ENCODE measurements around the gene ENPP3. TPM values are rescaled to one million over a fixed set of nuclear protein-coding genes. Genes with fewer than 3 reads are reported as not detected.

ENPP3 gene
- total and polyA plus RNA-seq, 4 donors, result 0.99 to 2.1 (median 1.5) TPM

DNA sequence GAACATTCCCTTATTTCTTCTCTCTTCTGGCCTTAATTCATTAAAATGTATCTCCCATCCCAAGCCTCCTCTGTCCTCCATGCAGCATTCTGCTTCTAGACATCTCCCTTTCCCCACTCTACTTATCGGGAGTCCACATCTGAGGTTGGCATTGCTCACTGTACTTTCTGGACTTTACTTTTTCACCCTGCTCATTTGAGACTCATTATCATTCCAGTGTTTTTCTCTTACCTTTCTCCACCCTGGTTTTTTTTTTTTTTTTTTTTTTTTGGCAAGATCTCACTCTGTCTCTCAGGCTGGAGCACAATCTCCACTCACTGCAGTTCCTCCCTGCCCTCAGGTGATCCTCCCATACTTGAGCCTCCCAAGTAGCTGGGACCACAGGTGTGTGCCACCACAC, 4.5 kb downstream of the ENPP3 start:
- no peak overlapping the region for H3K27ac ChIP-seq (ENCODE audit: low read depth, low read length)
- 80% methylated on average over 1 of the region's 1 CpG for WGBS (ENCODE audit: insufficient coverage)
- H3K9me3 ChIP-seq (ENCODE audit: control insufficient read depth, insufficient read depth, low read length), result no peaks in the 10 kb centered on the region
- H3K27me3 ChIP-seq (ENCODE audit: control insufficient read depth, insufficient read depth, low read length), result no peaks in the 10 kb centered on the region
- DNase-seq (ENCODE audit: low read depth in 4 of 6, low spot score in 6 of 6), result no peak
- H3K4me1 ChIP-seq (ENCODE audit: control insufficient read depth, insufficient read depth, low read length), result no peaks in the 10 kb centered on the region
- H3K4me3 ChIP-seq (ENCODE audit: low read depth, low read length), result no peak overlapping the region
- no peaks in the 10 kb centered on the region for H3K36me3 ChIP-seq (ENCODE audit: control insufficient read depth, insufficient read depth, low read length)

DNA sequence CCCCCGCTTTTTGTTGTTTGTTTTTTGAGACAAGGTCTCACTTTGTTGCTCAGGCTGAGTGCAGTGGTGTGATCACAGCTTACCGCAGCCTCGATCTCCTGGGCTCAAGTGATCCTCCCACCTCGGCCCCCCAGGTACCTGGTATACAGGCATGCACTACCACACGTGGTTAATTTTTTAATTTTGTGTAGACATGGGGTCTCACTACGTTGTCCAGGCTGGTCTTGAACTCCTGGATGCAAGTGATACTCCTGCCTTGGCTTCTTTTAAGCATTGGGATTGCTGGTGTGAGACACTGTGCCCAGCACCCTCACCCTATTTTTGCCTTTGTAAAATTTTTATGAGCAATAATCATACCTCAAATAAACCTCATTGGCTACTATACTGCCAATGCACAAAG, 5.5 kb downstream of the ENPP3 start:
- H3K9me3 ChIP-seq (ENCODE audit: control insufficient read depth, insufficient read depth, low read length), result no peaks in the 10 kb centered on the region
- H3K4me3 ChIP-seq (ENCODE audit: low read depth, low read length), result no peak overlapping the region
- no peaks in the 10 kb centered on the region for H3K27me3 ChIP-seq (ENCODE audit: control insufficient read depth, insufficient read depth, low read length)
- H3K36me3 ChIP-seq (ENCODE audit: control insufficient read depth, insufficient read depth, low read length), result no peaks in the 10 kb centered on the region
- no peak for DNase-seq (ENCODE audit: low read depth in 4 of 6, low spot score in 6 of 6)
- no peaks in the 10 kb centered on the region for H3K4me1 ChIP-seq (ENCODE audit: control insufficient read depth, insufficient read depth, low read length)
- no peak overlapping the region for H3K27ac ChIP-seq (ENCODE audit: low read depth, low read length)
- 95% methylated on average over 4 of the region's 6 CpGs for WGBS (ENCODE audit: insufficient coverage)

- Histone ChIP-seq H3K27ac (ENCODE audit: low read depth, low read length) (no peak overlapping the region), H3K36me3 (ENCODE audit: control insufficient read depth, insufficient read depth, low read length) (no peaks in the 10 kb centered on the region), H3K4me1 (ENCODE audit: control insufficient read depth, insufficient read depth, low read length) (no peaks in the 10 kb centered on the region), H3K4me3 (ENCODE audit: low read depth, low read length) (no peak overlapping the region), H3K27me3 (ENCODE audit: control insufficient read depth, insufficient read depth, low read length) (no peaks in the 10 kb centered on the region), H3K9me3 (ENCODE audit: control insufficient read depth, insufficient read depth, low read length) (no peaks in the 10 kb centered on the region)
- peak in 5 of 6 donors; percentile 74 to 93 (median 83) for DNase-seq (ENCODE audit: low read depth in 4 of 6, low spot score in 6 of 6)
- WGBS (ENCODE audit: insufficient coverage), result 24% methylated on average over 3 of the region's 3 CpGs
These were observed 6.0 kb downstream of the ENPP3 start for GRCh38 chr6:131642987-131643611.

GRCh38 chr6:131643855-131644460, 6.9 kb downstream of the ENPP3 start:
- no peak overlapping the region for H3K4me3 ChIP-seq (ENCODE audit: low read depth, low read length)
- H3K36me3 ChIP-seq (ENCODE audit: control insufficient read depth, insufficient read depth, low read length), result no peaks in the 10 kb centered on the region
- no peaks in the 10 kb centered on the region for H3K9me3 ChIP-seq (ENCODE audit: control insufficient read depth, insufficient read depth, low read length)
- no peak for DNase-seq (ENCODE audit: low read depth in 4 of 6, low spot score in 6 of 6)
- no peaks in the 10 kb centered on the region for H3K4me1 ChIP-seq (ENCODE audit: control insufficient read depth, insufficient read depth, low read length)
- no peaks in the 10 kb centered on the region for H3K27me3 ChIP-seq (ENCODE audit: control insufficient read depth, insufficient read depth, low read length)
- no peak overlapping the region for H3K27ac ChIP-seq (ENCODE audit: low read depth, low read length)
- 31% methylated on average over 2 of the region's 2 CpGs for WGBS (ENCODE audit: insufficient coverage)

DNA sequence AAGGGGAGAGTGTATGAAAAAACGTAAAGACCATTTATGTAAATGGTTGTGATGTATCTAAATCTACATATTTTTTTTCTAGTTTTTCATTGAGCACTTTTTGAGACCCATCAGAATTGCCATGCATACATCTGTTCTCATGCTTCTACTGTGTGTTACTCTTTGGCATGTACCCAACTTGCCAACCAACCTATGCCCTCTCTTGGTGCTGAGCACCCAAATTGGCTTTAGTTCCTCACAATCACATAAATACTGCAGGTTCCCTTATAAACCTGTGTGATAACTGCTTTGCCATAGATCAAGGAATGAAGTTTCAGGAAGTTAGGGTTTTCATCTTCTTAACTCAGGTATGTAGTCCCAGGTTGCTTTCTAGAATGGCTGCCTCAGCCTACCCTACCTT, 7.8 kb downstream of the ENPP3 start:
- no peak for DNase-seq (ENCODE audit: low read depth in 4 of 6, low spot score in 6 of 6)
- no peak overlapping the region for H3K4me3 ChIP-seq (ENCODE audit: low read depth, low read length)
- no peaks in the 10 kb centered on the region for H3K36me3 ChIP-seq (ENCODE audit: control insufficient read depth, insufficient read depth, low read length)
- WGBS (ENCODE audit: insufficient coverage), result no CpG with 5 or more reads among the region's 1 CpG
- no peaks in the 10 kb centered on the region for H3K4me1 ChIP-seq (ENCODE audit: control insufficient read depth, insufficient read depth, low read length)
- no peak overlapping the region for H3K27ac ChIP-seq (ENCODE audit: low read depth, low read length)
- no peaks in the 10 kb centered on the region for H3K9me3 ChIP-seq (ENCODE audit: control insufficient read depth, insufficient read depth, low read length)
- no peaks in the 10 kb centered on the region for H3K27me3 ChIP-seq (ENCODE audit: control insufficient read depth, insufficient read depth, low read length)

DNA sequence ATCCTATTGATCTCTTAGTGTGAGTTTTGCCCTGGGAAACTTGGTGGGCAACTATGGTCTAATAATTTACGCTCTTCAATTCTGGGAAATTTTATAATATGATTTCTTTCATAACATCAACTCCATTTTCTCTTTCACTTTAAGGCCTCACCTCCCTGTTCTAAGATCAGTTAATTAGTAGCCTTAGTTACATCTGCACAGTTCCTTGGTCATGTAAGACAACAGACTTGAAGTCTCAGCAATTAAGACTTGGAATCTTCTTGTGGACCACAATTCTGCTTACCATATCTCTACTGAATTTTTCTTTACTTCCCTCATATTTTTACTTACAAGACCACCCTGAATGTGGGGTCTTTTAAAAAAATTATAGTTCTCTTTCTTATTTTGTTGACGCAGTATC, 8.7 kb downstream of the ENPP3 start:
- no CpG with 5 or more reads among the region's 2 CpGs for WGBS (ENCODE audit: insufficient coverage)
- H3K36me3 ChIP-seq (ENCODE audit: control insufficient read depth, insufficient read depth, low read length), result no peaks in the 10 kb centered on the region
- H3K4me1 ChIP-seq (ENCODE audit: control insufficient read depth, insufficient read depth, low read length), result no peaks in the 10 kb centered on the region
- no peaks in the 10 kb centered on the region for H3K9me3 ChIP-seq (ENCODE audit: control insufficient read depth, insufficient read depth, low read length)
- H3K27ac ChIP-seq (ENCODE audit: low read depth, low read length), result no peak overlapping the region
- no peak for DNase-seq (ENCODE audit: low read depth in 4 of 6, low spot score in 6 of 6)
- H3K4me3 ChIP-seq (ENCODE audit: low read depth, low read length), result no peak overlapping the region
- no peaks in the 10 kb centered on the region for H3K27me3 ChIP-seq (ENCODE audit: control insufficient read depth, insufficient read depth, low read length)

GRCh38 chr6:131646249-131646670, 9.2 kb downstream of the ENPP3 start:
- no peak for DNase-seq (ENCODE audit: low read depth in 4 of 6, low spot score in 6 of 6)
- Histone ChIP-seq H3K36me3 (ENCODE audit: control insufficient read depth, insufficient read depth, low read length) (no peaks in the 10 kb centered on the region), H3K27ac (ENCODE audit: low read depth, low read length) (no peak overlapping the region), H3K4me1 (ENCODE audit: control insufficient read depth, insufficient read depth, low read length) (no peaks in the 10 kb centered on the region), H3K9me3 (ENCODE audit: control insufficient read depth, insufficient read depth, low read length) (no peaks in the 10 kb centered on the region), H3K4me3 (ENCODE audit: low read depth, low read length) (no peak overlapping the region), H3K27me3 (ENCODE audit: control insufficient read depth, insufficient read depth, low read length) (no peaks in the 10 kb centered on the region)

- Histone ChIP-seq H3K36me3 (ENCODE audit: control insufficient read depth, insufficient read depth, low read length) (no peaks in the 10 kb centered on the region), H3K27ac (ENCODE audit: low read depth, low read length) (no peak overlapping the region), H3K9me3 (ENCODE audit: control insufficient read depth, insufficient read depth, low read length) (no peaks in the 10 kb centered on the region), H3K4me1 (ENCODE audit: control insufficient read depth, insufficient read depth, low read length) (no peaks in the 10 kb centered on the region), H3K4me3 (ENCODE audit: low read depth, low read length) (no peak overlapping the region), H3K27me3 (ENCODE audit: control insufficient read depth, insufficient read depth, low read length) (no peaks in the 10 kb centered on the region)
- no peak for DNase-seq (ENCODE audit: low read depth in 4 of 6, low spot score in 6 of 6)
These were observed 14.7 kb downstream of the ENPP3 start for GRCh38 chr6:131651782-131652181.

- DNase-seq (ENCODE audit: low read depth in 4 of 6, low spot score in 6 of 6), result no peak
- no peak overlapping the region for H3K4me3 ChIP-seq (ENCODE audit: low read depth, low read length)
- no peak overlapping the region for H3K27ac ChIP-seq (ENCODE audit: low read depth, low read length)
- H3K36me3 ChIP-seq (ENCODE audit: control insufficient read depth, insufficient read depth, low read length), result no peaks in the 10 kb centered on the region
- H3K4me1 ChIP-seq (ENCODE audit: control insufficient read depth, insufficient read depth, low read length), result no peaks in the 10 kb centered on the region
- 91% methylated on average over 5 of the region's 5 CpGs for WGBS (ENCODE audit: insufficient coverage)
- H3K9me3 ChIP-seq (ENCODE audit: control insufficient read depth, insufficient read depth, low read length), result no peaks in the 10 kb centered on the region
- H3K27me3 ChIP-seq (ENCODE audit: control insufficient read depth, insufficient read depth, low read length), result no peaks in the 10 kb centered on the region
These were observed 15.4 kb downstream of the ENPP3 start for GRCh38 chr6:131652472-131652871.

DNA sequence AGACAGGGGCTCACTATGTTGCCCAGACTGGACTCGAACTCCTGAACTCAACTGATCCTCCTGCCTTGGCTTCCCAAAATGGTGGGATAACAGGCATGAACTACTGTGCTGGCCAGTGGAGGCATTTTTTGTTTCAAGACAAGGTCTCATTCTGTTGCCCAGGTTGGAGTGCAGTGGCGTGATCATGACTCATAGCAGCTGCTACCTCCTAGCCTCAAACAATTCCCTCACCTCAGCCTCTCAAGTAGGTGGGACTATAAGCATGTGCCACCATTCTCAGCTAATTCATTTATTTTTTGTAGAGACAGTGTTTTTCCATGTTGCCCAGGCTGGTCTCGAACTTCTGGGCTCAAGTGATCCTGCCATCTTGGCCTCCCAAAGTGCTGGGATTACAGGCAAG, 17.2 kb downstream of the ENPP3 start:
- WGBS (ENCODE audit: insufficient coverage), result 86% methylated on average over 1 of the region's 3 CpGs
- DNase-seq (ENCODE audit: low read depth in 4 of 6, low spot score in 6 of 6), result no peak
- no peaks in the 10 kb centered on the region for H3K36me3 ChIP-seq (ENCODE audit: control insufficient read depth, insufficient read depth, low read length)
- no peak overlapping the region for H3K4me3 ChIP-seq (ENCODE audit: low read depth, low read length)
- H3K27ac ChIP-seq (ENCODE audit: low read depth, low read length), result no peak overlapping the region
- H3K9me3 ChIP-seq (ENCODE audit: control insufficient read depth, insufficient read depth, low read length), result no peaks in the 10 kb centered on the region
- no peaks in the 10 kb centered on the region for H3K27me3 ChIP-seq (ENCODE audit: control insufficient read depth, insufficient read depth, low read length)
- H3K4me1 ChIP-seq (ENCODE audit: control insufficient read depth, insufficient read depth, low read length), result no peaks in the 10 kb centered on the region

All from spinal cord (tissue), 10 donors.